HFFc6 (cell line): ENCODE data around the gene TMEM185B. TPM values are rescaled to one million over a fixed set of nuclear protein-coding genes. Genes with fewer than 3 reads are reported as not detected.

Source experiments
- DNase-seq: peaks from one replicate; pipeline ENCODE4 v3.0.0-alpha.2; 2018
- H3K27ac Mint-ChIP-seq: 2 replicates; pipeline ENCODE4 v1.8.0; 2020; ENCODE audit warnings: mild to moderate bottlenecking, mixed read lengths
- H3K27me3 Mint-ChIP-seq: 2 replicates; pipeline ENCODE4 v1.8.0; 2021; ENCODE audit warnings: mild to moderate bottlenecking, moderate library complexity, mixed read lengths; ENCODE audit not compliant: insufficient read depth
- H3K36me3 Mint-ChIP-seq: 2 replicates; pipeline ENCODE4 v1.8.0; 2021; ENCODE audit warnings: low read depth, mixed read lengths
- H3K4me1 Mint-ChIP-seq: 2 replicates; pipeline ENCODE4 v1.8.0; 2020; ENCODE audit warnings: low read depth, mixed read lengths
- H3K4me3 Mint-ChIP-seq: 2 replicates; pipeline ENCODE4 v1.8.0; 2020; ENCODE audit warnings: mild to moderate bottlenecking, moderate library complexity, mixed read lengths
- H3K9me3 Mint-ChIP-seq: 2 replicates; pipeline ENCODE4 v1.8.0; 2020; ENCODE audit warnings: mild to moderate bottlenecking, mixed read lengths
- CTCF ChIP-seq: fragments of 200-600 bp; sonication (generic); IDR thresholded peaks from 2 replicates; pipeline ENCODE4 v1.5.0; 2021; ENCODE audit warnings: antibody characterized with exemption, mild to moderate bottlenecking
- total RNA-seq, 6 experiments: library from RNA; stranded (reverse); fragmentation: NEBNext Ultra II Directional; extraction: Animal tissue kit (Norgen Biotek cat#: 25700); gene quantifications; 2 replicates in 1 of 6; 3 replicates in 5 of 6; pipeline ENCODE4 v1.2.3, GENCODE V29; 2021

The TMEM185B gene
- total RNA-seq, 6 experiments from 2014 or later, result 29.2 to 36.4 (median 31.3) TPM

GRCh38 chr2:120243875-120244553, 20.8 kb upstream of the TMEM185B start:
- Mint-ChIP-seq H3K9me3 (no peaks in the 10 kb centered on the region), H3K36me3 (no peaks in the 10 kb centered on the region; the same call in 1 of the 2 replicates), H3K27ac (no peak overlapping the region), H3K4me3 (no peak overlapping the region), H3K27me3 (peaks cover 2% of the 10 kb centered on the region; the same call in 1 of the 2 replicates), H3K4me1 (peaks cover 59% of the 10 kb centered on the region)
- DNase-seq, result no peak
- TF ChIP-seq CTCF, result no peak

- H3K4me1 Mint-ChIP-seq, result peaks cover 67% of the 10 kb centered on the region
- peak; percentile 42 for DNase-seq
- peak overlapping the region; percentile 72 for H3K27ac Mint-ChIP-seq
These were observed 20.0 kb upstream of the TMEM185B start for GRCh38 chr2:120243211-120243610.

GRCh38 chr2:120241684-120242083, 18.5 kb upstream of the TMEM185B start:
- H3K9me3 Mint-ChIP-seq, result no peaks in the 10 kb centered on the region
- DNase-seq, result no peak
- no peak overlapping the region for H3K4me3 Mint-ChIP-seq
- no peak overlapping the region; the same call in 1 of the 2 replicates for H3K27ac Mint-ChIP-seq
- TF ChIP-seq CTCF, result no peak
- H3K4me1 Mint-ChIP-seq, result peaks cover 77% of the 10 kb centered on the region
- H3K36me3 Mint-ChIP-seq, result no peaks in the 10 kb centered on the region; the same call in 1 of the 2 replicates
- peaks cover 2% of the 10 kb centered on the region; the same call in 1 of the 2 replicates for H3K27me3 Mint-ChIP-seq

More at GRCh38 chr2:120243211-120243610, 20.0 kb upstream of the TMEM185B start:
- no peak for TF ChIP-seq CTCF
- H3K36me3 Mint-ChIP-seq, result no peaks in the 10 kb centered on the region; the same call in 1 of the 2 replicates
- H3K27me3 Mint-ChIP-seq, result peaks cover 2% of the 10 kb centered on the region; the same call in 1 of the 2 replicates
- H3K9me3 Mint-ChIP-seq, result no peaks in the 10 kb centered on the region
- no peak overlapping the region for H3K4me3 Mint-ChIP-seq

- no peaks in the 10 kb centered on the region for H3K9me3 Mint-ChIP-seq
- no peak overlapping the region for H3K4me3 Mint-ChIP-seq
- TF ChIP-seq CTCF, result no peak
- peaks cover 71% of the 10 kb centered on the region for H3K4me1 Mint-ChIP-seq
- H3K27me3 Mint-ChIP-seq, result no peaks in the 10 kb centered on the region
- DNase-seq, result no peak
- peak overlapping the region; percentile 8; the same call in 1 of the 2 replicates for H3K27ac Mint-ChIP-seq
- H3K36me3 Mint-ChIP-seq, result no peaks in the 10 kb centered on the region; the same call in 1 of the 2 replicates
These were observed 17.8 kb upstream of the TMEM185B start for GRCh38 chr2:120240901-120241429.

GRCh38 chr2:120239488-120240287, 16.5 kb upstream of the TMEM185B start:
- peak; percentile 82 for DNase-seq
- Mint-ChIP-seq H3K4me1 (peaks cover 58% of the 10 kb centered on the region), H3K27ac (peak overlapping the region; percentile 79), H3K9me3 (no peaks in the 10 kb centered on the region), H3K36me3 (no peaks in the 10 kb centered on the region; the same call in 1 of the 2 replicates), H3K4me3 (peak overlapping the region; percentile 62), H3K27me3 (no peaks in the 10 kb centered on the region)
- TF ChIP-seq CTCF, result no peak
